ENCODE measurements around the gene CCL25. TPM values are rescaled to one million over a fixed set of nuclear protein-coding genes. Genes with fewer than 3 reads are reported as not detected.

CCL25 gene
- total RNA-seq, 1 experiment from 2014 or later = not detected

- ChIA-PET POLR2A (no interaction called here), CTCF (interaction anchor here (0.6 kb wide), 1 partner anchor 14 kb away, joined by 5 read pairs; no protein-coding TSS in a partner anchor)
- no TSS peak for BruUV-seq (replicated peaks)
- no peaks in the 10 kb centered on the region for H3K4me1 Mint-ChIP-seq (ENCODE audit: insufficient read depth, unreplicated experiment)
- no peak overlapping the region for H3K27ac Mint-ChIP-seq (ENCODE audit: low read depth, unreplicated experiment)
- H3K4me3 Mint-ChIP-seq (ENCODE audit: unreplicated experiment) = no peak overlapping the region
- no peak for DNase-seq (ENCODE audit: unreplicated experiment)
- peaks cover 20% of the 10 kb centered on the region for H3K27me3 Mint-ChIP-seq (ENCODE audit: insufficient read depth, unreplicated experiment)
- no peak for TF ChIP-seq CTCF (IDR thresholded peaks at IDR 0.05; ENCODE audit: unreplicated experiment)
- H3K9me3 Mint-ChIP-seq (ENCODE audit: unreplicated experiment) = no peaks in the 10 kb centered on the region
- H3K36me3 Mint-ChIP-seq (ENCODE audit: insufficient read depth, unreplicated experiment) = no peaks in the 10 kb centered on the region
- intact Hi-C loops (cut with micrococcal nuclease) = no loop called here
Observed at GRCh38 chr19:8038815-8039214, 13.7 kb upstream of the CCL25 start.

GRCh38 chr19:8039231-8039630 is 13.3 kb upstream of the CCL25 start:
- Mint-ChIP-seq H3K9me3 (ENCODE audit: unreplicated experiment) (no peaks in the 10 kb centered on the region), H3K36me3 (ENCODE audit: insufficient read depth, unreplicated experiment) (no peaks in the 10 kb centered on the region), H3K4me1 (ENCODE audit: insufficient read depth, unreplicated experiment) (no peaks in the 10 kb centered on the region), H3K27me3 (ENCODE audit: insufficient read depth, unreplicated experiment) (peaks cover 20% of the 10 kb centered on the region), H3K27ac (ENCODE audit: low read depth, unreplicated experiment) (no peak overlapping the region), H3K4me3 (ENCODE audit: unreplicated experiment) (no peak overlapping the region)
- no peak for DNase-seq (ENCODE audit: unreplicated experiment)
- CTCF ChIA-PET = no interaction called here
- no peak for TF ChIP-seq CTCF (IDR thresholded peaks at IDR 0.05; ENCODE audit: unreplicated experiment)
- intact Hi-C loops (cut with micrococcal nuclease) = no loop called here
- POLR2A ChIA-PET = no interaction called here
- no TSS peak for BruUV-seq (replicated peaks)

- H3K36me3 Mint-ChIP-seq (ENCODE audit: insufficient read depth, unreplicated experiment) = no peaks in the 10 kb centered on the region
- H3K4me3 Mint-ChIP-seq (ENCODE audit: unreplicated experiment) = no peak overlapping the region
- no peaks in the 10 kb centered on the region for H3K9me3 Mint-ChIP-seq (ENCODE audit: unreplicated experiment)
- POLR2A ChIA-PET = no interaction called here
- H3K4me1 Mint-ChIP-seq (ENCODE audit: insufficient read depth, unreplicated experiment) = no peaks in the 10 kb centered on the region
- DNase-seq (ENCODE audit: unreplicated experiment) = no peak
- intact Hi-C loops (cut with micrococcal nuclease) = no loop called here
- H3K27ac Mint-ChIP-seq (ENCODE audit: low read depth, unreplicated experiment) = no peak overlapping the region
- BruUV-seq (replicated peaks) = no TSS peak
- TF ChIP-seq CTCF (IDR thresholded peaks at IDR 0.05; ENCODE audit: unreplicated experiment) = no peak
- peaks cover 13% of the 10 kb centered on the region for H3K27me3 Mint-ChIP-seq (ENCODE audit: insufficient read depth, unreplicated experiment)
- CTCF ChIA-PET = no interaction called here
Observed at GRCh38 chr19:8041531-8041931, 11.0 kb upstream of the CCL25 start.

- H3K9me3 Mint-ChIP-seq (ENCODE audit: unreplicated experiment) = no peaks in the 10 kb centered on the region
- no peak overlapping the region for H3K4me3 Mint-ChIP-seq (ENCODE audit: unreplicated experiment)
- H3K27ac Mint-ChIP-seq (ENCODE audit: low read depth, unreplicated experiment) = no peak overlapping the region
- TF ChIP-seq CTCF (IDR thresholded peaks at IDR 0.05; ENCODE audit: unreplicated experiment) = no peak
- POLR2A ChIA-PET = interaction anchor here (0.6 kb wide), 1 partner anchor 15 kb away, joined by 3 read pairs; no protein-coding TSS in a partner anchor
- no peaks in the 10 kb centered on the region for H3K27me3 Mint-ChIP-seq (ENCODE audit: insufficient read depth, unreplicated experiment)
- CTCF ChIA-PET = interaction anchor here (0.7 kb wide), 1 partner anchor 14 kb away, joined by 6 read pairs; no protein-coding TSS in a partner anchor
- H3K4me1 Mint-ChIP-seq (ENCODE audit: insufficient read depth, unreplicated experiment) = no peaks in the 10 kb centered on the region
- no peak for DNase-seq (ENCODE audit: unreplicated experiment)
- no TSS peak for BruUV-seq (replicated peaks)
- H3K36me3 Mint-ChIP-seq (ENCODE audit: insufficient read depth, unreplicated experiment) = no peaks in the 10 kb centered on the region
- intact Hi-C loops (cut with micrococcal nuclease) = no loop called here
Observed at GRCh38 chr19:8042900-8043299, 9.7 kb upstream of the CCL25 start.
